HEK293 (cell line): Measurements from ENCODE around the gene CEP85L.
A peak's percentile ranks its signal among the peaks of the same experiment; 100 is the strongest.

Experiments
- ATF2 ChIP-seq: fragments of 450-650 bp; formaldehyde crosslinking; IDR thresholded peaks from 2 replicates; pipeline ENCODE4 v1.5.1; 2016; ENCODE audit warnings: missing biosample characterization, missing genetic modification characterization, low read depth
- GLI2 ChIP-seq: fragments of 450-650 bp; formaldehyde crosslinking; IDR thresholded peaks from 2 replicates; pipeline ENCODE4; 2017; ENCODE audit warnings: missing biosample characterization, missing genetic modification characterization, low read depth, borderline replicate concordance
- PBX3 ChIP-seq: sonication (generic); formaldehyde crosslinking; IDR thresholded peaks from 2 replicates; pipeline ENCODE4 v1.8.1; 2022; ENCODE audit warnings: mild to moderate bottlenecking, moderate library complexity, missing genetic modification reagents
- RBAK ChIP-seq: fragments of 450-650 bp; formaldehyde crosslinking; IDR thresholded peaks from 2 replicates; pipeline ENCODE4 v1.5.1; 2016; ENCODE audit warnings: missing biosample characterization, missing genetic modification characterization
- SP7 ChIP-seq: fragments of 450-650 bp; formaldehyde crosslinking; IDR thresholded peaks from 2 replicates; pipeline ENCODE4 v1.5.1; 2016; ENCODE audit warnings: missing biosample characterization, missing genetic modification characterization
- YY1 ChIP-seq: fragments of 450-650 bp; formaldehyde crosslinking; IDR thresholded peaks from 2 replicates; pipeline ENCODE4 v1.5.1; 2018; ENCODE audit warnings: missing biosample characterization, missing genetic modification characterization
- ZBTB26 ChIP-seq: fragments of 450-650 bp; formaldehyde crosslinking; optimal IDR thresholded peaks from 2 replicates; pipeline ENCODE3; 2016; ENCODE audit warnings: missing biosample characterization, mild to moderate bottlenecking, missing genetic modification characterization
- ZBTB48 ChIP-seq: fragments of 450-650 bp; formaldehyde crosslinking; IDR thresholded peaks from 2 replicates; pipeline ENCODE4 v1.5.1; 2016; ENCODE audit warnings: missing biosample characterization, missing genetic modification characterization
- ZBTB6 ChIP-seq: fragments of 450-650 bp; formaldehyde crosslinking; IDR thresholded peaks from 2 replicates; pipeline ENCODE4 v1.5.1; 2017; ENCODE audit warnings: missing biosample characterization, missing genetic modification characterization
- ZBTB7A ChIP-seq: fragments of 450-650 bp; formaldehyde crosslinking; IDR thresholded peaks from 2 replicates; pipeline ENCODE4 v1.5.1; 2016; ENCODE audit warnings: low read depth, missing biosample characterization, missing genetic modification characterization
- ZIC2 ChIP-seq: fragments of 450-650 bp; formaldehyde crosslinking; IDR thresholded peaks from 2 replicates; pipeline ENCODE4 v1.5.1; 2016; ENCODE audit warnings: missing biosample characterization, missing genetic modification characterization
- ZNF138 ChIP-seq: fragments of 450-650 bp; formaldehyde crosslinking; IDR thresholded peaks from 2 replicates; pipeline ENCODE4 v1.5.1; 2016; ENCODE audit warnings: missing biosample characterization, missing genetic modification characterization, borderline replicate concordance
- ZNF148 ChIP-seq: fragments of 450-650 bp; formaldehyde crosslinking; IDR thresholded peaks from 2 replicates; pipeline ENCODE4 v1.5.0; 2017; ENCODE audit warnings: missing biosample characterization, missing genetic modification characterization, borderline replicate concordance
- ZNF184 ChIP-seq: fragments of 450-650 bp; IDR thresholded peaks from 2 replicates; pipeline ENCODE4 v1.5.1; 2018; ENCODE audit warnings: missing biosample characterization, mild to moderate bottlenecking, missing genetic modification characterization
- ZNF211 ChIP-seq: fragments of 450-650 bp; formaldehyde crosslinking; IDR thresholded peaks from 2 replicates; pipeline ENCODE4 v1.5.1; 2016; ENCODE audit warnings: low read depth, missing biosample characterization, missing genetic modification characterization
- ZNF214 ChIP-seq: fragments of 450-650 bp; formaldehyde crosslinking; IDR thresholded peaks from 2 replicates; pipeline ENCODE4 v1.5.1; 2017; ENCODE audit warnings: missing biosample characterization, mild to moderate bottlenecking, missing genetic modification characterization, borderline replicate concordance
- ZNF248 ChIP-seq: fragments of 450-650 bp; formaldehyde crosslinking; IDR thresholded peaks from 2 replicates; pipeline ENCODE4 v1.5.1; 2017; ENCODE audit warnings: missing biosample characterization, missing genetic modification characterization
- ZNF280D ChIP-seq: fragments of 450-650 bp; formaldehyde crosslinking; IDR thresholded peaks from 2 replicates; pipeline ENCODE4 v1.5.1; 2016; ENCODE audit warnings: missing biosample characterization, missing genetic modification characterization
- ZNF335 ChIP-seq: fragments of 450-650 bp; formaldehyde crosslinking; conservative IDR thresholded peaks from 2 replicates; pipeline ENCODE4 v1.5.1; 2016; ENCODE audit warnings: missing biosample characterization, missing genetic modification characterization
- ZNF341 ChIP-seq: fragments of 450-650 bp; formaldehyde crosslinking; IDR thresholded peaks from 2 replicates; pipeline ENCODE4; 2016; ENCODE audit warnings: low read depth, missing biosample characterization, missing genetic modification characterization
- ZNF404 ChIP-seq: fragments of 450-650 bp; formaldehyde crosslinking; IDR thresholded peaks from 2 replicates; pipeline ENCODE4 v1.5.1; 2017; ENCODE audit warnings: missing biosample characterization, missing genetic modification characterization
- ZNF426 ChIP-seq: fragments of 450-650 bp; formaldehyde crosslinking; IDR thresholded peaks from 2 replicates; pipeline ENCODE4 v1.5.1; 2017; ENCODE audit warnings: missing biosample characterization, missing genetic modification characterization, mild to moderate bottlenecking, inconsistent platforms, moderate library complexity
- ZNF501 ChIP-seq: fragments of 450-650 bp; formaldehyde crosslinking; IDR thresholded peaks from 2 replicates; pipeline ENCODE4 v1.5.1; 2016; ENCODE audit warnings: missing biosample characterization, missing genetic modification characterization
- ZNF558 ChIP-seq: fragments of 450-650 bp; formaldehyde crosslinking; IDR thresholded peaks from 2 replicates; pipeline ENCODE4 v1.5.1; 2016; ENCODE audit warnings: missing biosample characterization, missing genetic modification characterization
- ZNF658 ChIP-seq: fragments of 450-650 bp; formaldehyde crosslinking; IDR thresholded peaks from 2 replicates; pipeline ENCODE4; 2016; ENCODE audit warnings: missing biosample characterization, missing genetic modification characterization
- ZNF704 ChIP-seq: fragments of 450-650 bp; formaldehyde crosslinking; IDR thresholded peaks from 2 replicates; pipeline ENCODE4 v1.5.1; 2016; ENCODE audit warnings: missing biosample characterization, missing genetic modification characterization
- ZNF791 ChIP-seq: fragments of 450-650 bp; formaldehyde crosslinking; IDR thresholded peaks from 2 replicates; pipeline ENCODE4 v1.5.1; 2016; ENCODE audit warnings: missing biosample characterization, missing genetic modification characterization
- ZSCAN30 ChIP-seq: fragments of 450-650 bp; IDR thresholded peaks from 2 replicates; pipeline ENCODE4 v1.5.1; 2018; ENCODE audit warnings: missing biosample characterization, mild to moderate bottlenecking, missing genetic modification characterization, moderate library complexity

CEP85L gene

GRCh38 chr6:118651282-118652050, at the start of gene CEP85L (continued):
- TF ChIP-seq ZNF426, result no peak
- peak; percentile 29 for TF ChIP-seq ZBTB26 (tag by site-specific recombination)
- TF ChIP-seq ZNF214 (tag by site-specific recombination), result no peak
- 0 out of 2 replicates have a peak, but pooled peaks have one; percentile 16 for TF ChIP-seq SP7
- no peak for TF ChIP-seq ZNF138 (tag by site-specific recombination)
- TF ChIP-seq ZSCAN30 (tag by site-specific recombination), result peak; percentile 65
- TF ChIP-seq ZNF704 (tag by site-specific recombination), result no peak
- no peak for TF ChIP-seq ZNF404 (tag by site-specific recombination)
- peak; percentile 93 for TF ChIP-seq ZNF341 (tag by site-specific recombination)
- TF ChIP-seq ZNF658, result no peak
- no peak for TF ChIP-seq ZNF280D (tag by site-specific recombination)
- TF ChIP-seq YY1 (tag by site-specific recombination), result peak; percentile 67; the same call in 1 of the 2 replicates
- no peak for TF ChIP-seq ZBTB7A (tag by site-specific recombination)
- TF ChIP-seq ZNF501, result peak; percentile 88
- TF ChIP-seq ZNF335 (tag by site-specific recombination), result peak; percentile 78
- no peak for TF ChIP-seq ZNF148 (tag by site-specific recombination)
- TF ChIP-seq ZNF791 (tag by site-specific recombination), result no peak
- TF ChIP-seq ZNF211 (tag by site-specific recombination), result no peak
- TF ChIP-seq ZNF184 (tag by site-specific recombination), result no peak
- TF ChIP-seq ZNF248 (tag by site-specific recombination), result no peak
- TF ChIP-seq GLI2 (tag by site-specific recombination), result no peak
- no peak for TF ChIP-seq ZNF558 (tag by site-specific recombination)
- no peak for TF ChIP-seq ATF2
- TF ChIP-seq PBX3, result peak; percentile 57; the same call in 1 of the 2 replicates
- TF ChIP-seq ZBTB48 (tag by site-specific recombination), result peak; percentile 31
- no peak for TF ChIP-seq ZBTB6 (tag by site-specific recombination)
- TF ChIP-seq RBAK (tag by site-specific recombination), result no peak
- 0 out of 2 replicates have a peak, but pooled peaks have one; percentile 22 for TF ChIP-seq ZIC2 (tag by site-specific recombination)
